Measurements from ENCODE around the gene TRPV2.

TRPV2 gene

DNA sequence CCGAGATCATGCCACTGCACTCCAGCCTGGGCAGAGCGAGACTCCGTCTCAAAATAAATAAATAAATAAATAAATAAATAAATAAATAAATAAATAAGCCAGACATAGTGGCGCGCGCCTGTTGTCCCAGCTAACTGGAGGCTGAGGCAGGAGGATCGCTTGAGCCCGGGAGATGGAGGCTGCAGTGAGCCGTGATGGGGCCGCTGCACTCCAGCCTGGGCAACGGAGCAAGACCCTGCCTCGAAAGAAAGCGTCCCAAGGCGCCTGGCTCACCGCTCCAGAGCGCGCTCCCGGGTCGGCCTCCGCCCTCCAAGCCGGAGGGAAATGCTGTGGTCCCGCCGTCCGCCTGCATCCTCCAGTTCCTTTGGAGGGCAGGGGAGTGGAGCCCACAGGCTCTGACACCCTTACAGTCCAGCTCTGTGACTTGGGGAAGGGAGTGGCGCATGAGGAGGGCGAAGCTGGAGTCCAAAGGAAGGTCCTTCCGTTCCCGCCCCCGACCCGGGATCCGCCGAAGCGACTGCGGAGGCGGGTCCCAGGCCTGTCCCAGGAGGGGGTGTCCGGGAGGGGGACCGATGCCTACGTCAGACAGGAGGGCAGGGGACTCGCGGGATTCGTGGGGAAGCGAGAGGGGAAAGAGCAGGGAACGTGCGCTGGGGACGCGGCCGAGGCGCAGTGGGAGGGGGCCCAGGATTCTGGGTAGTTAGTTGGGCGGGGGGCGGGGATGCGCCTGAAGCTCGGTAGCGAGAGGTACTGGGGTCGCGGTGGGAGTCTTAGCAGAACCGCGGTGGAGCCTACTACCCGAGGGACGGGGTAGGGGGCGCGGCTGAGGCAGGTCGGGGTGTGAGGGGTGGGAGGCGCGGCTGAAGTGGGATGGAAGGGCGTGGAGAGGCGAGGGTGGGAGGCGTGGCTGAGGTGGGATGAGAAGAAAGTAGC, 8.4 kb upstream of the TRPV2 start:
- Histone ChIP-seq H3K4me3 (peak overlapping the region; percentile 21 to 44 (median 41)), H3K27ac (peak overlapping the region in 12 of 21 experiments; percentile 7 to 80 (median 56))

DNA sequence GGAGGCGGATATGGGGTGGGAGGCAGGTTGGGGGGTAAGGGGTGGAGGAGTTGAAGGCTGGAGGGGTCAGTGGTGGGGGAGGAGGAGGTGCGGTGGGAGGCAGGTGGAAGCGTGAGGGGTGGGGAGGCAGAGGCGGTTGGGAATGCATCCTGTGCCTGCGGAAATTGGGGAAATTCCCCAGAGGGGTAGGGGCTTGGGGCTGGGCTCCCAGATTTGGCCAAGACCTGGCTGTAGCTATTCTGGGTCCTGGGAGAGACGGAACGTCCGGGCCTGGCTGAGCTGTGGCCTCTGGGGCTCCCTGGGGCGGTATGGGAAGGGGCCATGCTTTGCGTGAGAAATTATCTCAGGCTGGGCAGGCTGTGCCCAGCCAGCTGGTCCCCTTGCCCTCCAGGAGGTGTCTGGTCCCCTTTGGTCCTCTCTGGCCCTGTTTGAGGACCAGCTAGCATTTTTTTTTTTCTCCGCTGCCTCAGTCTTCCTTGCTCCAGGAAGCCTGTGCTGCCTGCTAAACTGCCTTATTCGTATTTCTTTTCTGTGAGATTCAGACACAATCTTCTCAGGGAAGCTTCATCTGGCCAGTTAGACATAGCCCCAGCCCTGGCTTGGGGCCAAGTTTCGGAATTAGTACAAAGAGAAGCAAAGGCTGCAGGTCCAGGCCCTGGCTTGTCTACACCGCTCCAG, 7.3 kb upstream of the TRPV2 start:
- peak overlapping the region in 14 of 21 experiments; percentile 10 to 75 (median 50) for H3K27ac ChIP-seq
- no peak overlapping the region for H3K4me3 ChIP-seq

DNA sequence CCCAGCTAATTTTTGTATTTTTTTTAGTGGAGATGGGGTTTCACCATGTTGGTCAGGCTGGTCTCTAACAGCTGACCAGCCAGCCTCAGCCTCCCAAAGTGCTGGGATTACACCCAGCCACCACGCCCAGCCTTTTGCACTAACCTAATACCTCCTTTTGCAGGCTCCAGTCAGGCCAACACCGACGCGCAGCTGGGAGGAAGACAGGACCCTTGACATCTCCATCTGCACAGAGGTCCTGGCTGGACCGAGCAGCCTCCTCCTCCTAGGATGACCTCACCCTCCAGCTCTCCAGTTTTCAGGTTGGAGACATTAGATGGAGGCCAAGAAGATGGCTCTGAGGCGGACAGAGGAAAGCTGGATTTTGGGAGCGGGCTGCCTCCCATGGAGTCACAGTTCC, 2.0 kb downstream of the TRPV2 start:
- H3K27ac ChIP-seq = peak overlapping the region in 15 of 21 experiments; percentile 1 to 98 (median 90)
- no peak overlapping the region for H3K4me3 ChIP-seq

DNA sequence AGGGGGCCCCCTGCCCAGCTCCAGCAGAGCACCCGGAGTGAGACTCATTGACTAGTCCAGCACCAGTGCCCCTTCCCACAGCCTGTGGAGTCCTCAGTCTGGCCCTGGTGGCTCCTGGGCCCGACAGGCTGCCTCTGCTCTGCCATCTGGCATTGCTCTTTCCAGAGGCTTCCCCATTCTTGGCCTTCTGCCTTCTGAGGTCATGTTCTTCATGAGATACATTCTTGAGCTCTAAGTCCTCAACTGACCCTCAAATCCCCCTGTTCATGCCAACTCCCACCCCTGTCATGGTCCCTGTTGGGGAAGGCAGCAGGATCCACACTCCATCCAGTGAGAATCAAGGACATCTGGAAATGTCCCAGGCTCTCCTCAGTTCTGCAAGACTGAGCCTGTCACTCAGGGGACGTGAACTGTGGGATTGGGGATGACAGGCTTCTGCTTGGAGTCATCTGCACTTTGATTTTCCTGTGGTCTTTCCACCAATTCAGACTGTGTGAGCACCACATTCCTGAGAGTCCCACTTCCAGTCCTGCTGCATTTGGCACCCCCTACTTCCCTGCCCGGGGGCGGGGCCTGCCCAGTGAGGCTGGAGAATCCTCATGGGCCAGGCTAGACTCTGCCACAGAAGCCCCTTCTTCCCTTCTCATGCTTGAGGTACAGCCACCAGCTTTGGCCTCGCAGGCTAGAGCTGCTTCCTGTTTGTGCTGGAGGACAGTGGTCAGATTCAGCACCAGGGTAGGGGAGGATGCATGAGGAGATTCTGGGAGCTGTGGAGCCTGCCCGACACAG, 2.7 kb downstream of the TRPV2 start:
- Histone ChIP-seq H3K27ac (peak overlapping the region in 20 of 21 experiments; percentile 28 to 97 (median 76)), H3K4me3 (no peak overlapping the region)

DNA sequence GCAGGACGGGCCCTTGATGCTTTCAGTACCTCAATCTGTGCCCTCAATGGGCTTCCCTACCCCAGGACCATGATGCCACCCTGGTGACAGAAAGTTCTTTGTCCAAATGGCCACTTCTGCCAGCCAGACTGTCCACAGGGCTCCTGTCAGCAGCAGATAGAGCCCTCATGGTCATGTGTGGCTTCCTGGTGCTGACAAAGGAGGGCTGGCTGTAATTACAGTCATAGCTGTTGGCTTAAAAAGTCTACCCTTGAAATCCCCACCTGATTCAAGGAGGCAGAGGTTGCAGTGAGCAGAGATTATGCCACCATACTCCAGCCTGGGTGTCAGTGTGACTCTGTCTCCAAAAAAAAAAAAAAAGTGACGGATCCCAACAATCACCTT, 3.3 kb downstream of the TRPV2 start:
- Histone ChIP-seq H3K4me3 (no peak overlapping the region), H3K27ac (peak overlapping the region in 20 of 21 experiments; percentile 28 to 97 (median 76))

DNA sequence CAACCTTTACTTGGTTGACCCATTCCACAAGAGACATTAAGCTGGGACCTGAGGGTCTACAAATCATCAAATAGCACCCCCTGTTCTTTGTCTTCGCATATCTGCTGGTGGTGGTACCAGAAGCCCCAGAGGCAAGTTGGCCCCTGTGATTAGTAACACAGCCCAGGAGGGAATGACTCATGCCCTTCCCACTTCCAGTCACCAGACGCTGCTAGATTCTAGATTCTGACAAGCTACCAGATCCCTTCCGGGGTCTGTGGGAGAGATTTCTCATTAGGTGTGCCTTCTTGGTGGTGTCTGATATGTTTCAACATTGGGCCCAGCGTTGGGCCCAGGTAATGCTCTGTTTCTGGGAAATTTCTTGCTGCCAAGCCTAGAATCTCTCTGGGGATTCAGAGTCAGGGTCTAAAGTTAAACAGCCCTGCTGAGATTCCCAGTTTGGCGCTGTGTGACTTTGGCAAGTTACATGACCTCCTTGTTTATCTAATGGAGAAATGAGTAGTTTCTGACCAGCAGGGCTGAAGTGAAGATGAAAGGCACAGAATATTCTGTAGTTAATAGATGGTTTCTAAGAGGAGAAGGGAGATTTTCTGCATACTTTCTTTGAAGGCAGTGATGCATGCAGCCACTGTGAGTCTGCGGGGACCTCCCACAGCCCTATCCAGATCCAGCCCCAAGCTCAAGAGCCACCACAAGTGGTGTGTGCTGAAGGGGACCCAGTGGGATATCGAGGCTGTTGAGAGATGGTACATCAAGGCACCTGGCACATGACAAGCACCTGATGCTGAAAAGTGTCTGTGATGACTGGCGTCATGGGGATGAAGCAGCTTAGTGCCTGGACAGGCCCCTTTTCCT, 3.9 kb downstream of the TRPV2 start:
- peak overlapping the region in 20 of 21 experiments; percentile 28 to 97 (median 78) for H3K27ac ChIP-seq

DNA sequence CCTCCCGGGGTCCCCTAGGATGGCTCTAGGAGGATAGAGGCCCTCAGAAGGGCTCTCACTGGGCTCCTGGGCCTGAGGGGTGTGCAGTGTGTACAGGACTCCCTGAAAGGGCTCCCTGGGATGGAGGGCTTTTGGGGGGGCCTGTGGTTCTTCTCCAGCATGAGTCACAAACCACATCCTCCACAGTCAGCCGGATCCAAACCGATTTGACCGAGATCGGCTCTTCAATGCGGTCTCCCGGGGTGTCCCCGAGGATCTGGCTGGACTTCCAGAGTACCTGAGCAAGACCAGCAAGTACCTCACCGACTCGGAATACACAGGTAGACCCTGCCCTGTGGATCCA, 4.5 kb downstream of the TRPV2 start:
- no peak overlapping the region for H3K4me3 ChIP-seq
- H3K27ac ChIP-seq = peak overlapping the region in 20 of 21 experiments; percentile 28 to 97 (median 76)

More for the DNA sequence above, 3.9 kb downstream of the TRPV2 start:
- H3K4me3 ChIP-seq = no peak overlapping the region

DNA sequence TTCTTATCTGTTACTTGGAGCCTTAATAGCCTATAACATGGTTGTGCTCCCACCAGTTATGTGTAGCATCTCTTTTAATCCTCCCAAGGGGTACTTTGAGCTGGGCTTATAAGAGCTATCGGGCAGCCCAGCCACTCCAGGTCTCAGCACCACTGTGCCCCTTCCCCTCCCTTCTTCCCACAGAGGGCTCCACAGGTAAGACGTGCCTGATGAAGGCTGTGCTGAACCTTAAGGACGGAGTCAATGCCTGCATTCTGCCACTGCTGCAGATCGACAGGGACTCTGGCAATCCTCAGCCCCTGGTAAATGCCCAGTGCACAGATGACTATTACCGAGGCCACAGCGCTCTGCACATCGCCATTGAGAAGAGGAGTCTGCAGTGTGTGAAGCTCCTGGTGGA, 7.0 kb downstream of the TRPV2 start:
- Histone ChIP-seq H3K4me3 (no peak overlapping the region), H3K27ac (no peak overlapping the region)

DNA sequence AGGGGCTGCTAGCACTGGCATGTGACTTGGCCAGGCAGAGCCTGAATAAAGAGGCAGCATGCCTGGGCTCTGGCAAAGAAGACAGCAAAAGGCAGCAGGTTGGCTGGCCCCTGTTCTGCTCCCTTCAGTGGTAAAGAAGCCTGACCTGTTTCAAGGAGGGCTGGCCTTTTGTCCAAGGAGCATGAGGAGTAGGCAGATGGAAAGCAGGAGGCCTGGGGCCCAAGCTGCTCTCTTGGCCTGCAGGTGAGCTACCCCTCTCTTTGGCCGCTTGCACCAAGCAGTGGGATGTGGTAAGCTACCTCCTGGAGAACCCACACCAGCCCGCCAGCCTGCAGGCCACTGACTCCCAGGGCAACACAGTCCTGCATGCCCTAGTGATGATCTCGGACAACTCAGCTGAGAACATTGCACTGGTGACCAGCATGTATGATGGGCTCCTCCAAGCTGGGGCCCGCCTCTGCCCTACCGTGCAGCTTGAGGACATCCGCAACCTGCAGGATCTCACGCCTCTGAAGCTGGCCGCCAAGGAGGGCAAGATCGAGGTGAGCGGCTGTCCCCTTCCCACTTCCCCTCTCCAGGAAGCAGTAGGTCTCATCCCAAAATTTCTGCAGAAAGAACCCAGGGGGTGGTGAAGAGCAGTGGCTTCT, 8.0 kb downstream of the TRPV2 start:
- H3K4me3 ChIP-seq = no peak overlapping the region
- no peak overlapping the region for H3K27ac ChIP-seq

DNA sequence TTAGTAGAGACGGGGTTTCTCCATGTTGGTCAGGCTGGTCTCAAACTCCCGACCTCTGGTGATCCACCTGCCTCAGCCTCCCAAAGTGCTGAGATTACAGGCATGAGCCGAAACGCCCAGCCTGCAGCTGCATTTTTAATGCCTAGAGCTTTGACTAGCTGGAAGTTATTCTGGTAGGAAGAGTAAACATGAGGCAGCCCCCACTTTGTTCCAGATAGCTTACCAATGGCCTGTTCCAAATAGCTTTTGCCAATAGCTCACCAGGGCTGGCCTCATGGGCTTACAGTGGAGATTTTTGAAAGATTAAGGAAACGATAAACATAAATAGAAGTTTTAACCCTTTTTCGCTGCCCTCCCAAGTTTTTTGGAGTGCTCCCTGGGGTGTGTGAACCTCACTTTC, 9.8 kb downstream of the TRPV2 start:
- Histone ChIP-seq H3K27ac (no peak overlapping the region), H3K4me3 (no peak overlapping the region)

DNA sequence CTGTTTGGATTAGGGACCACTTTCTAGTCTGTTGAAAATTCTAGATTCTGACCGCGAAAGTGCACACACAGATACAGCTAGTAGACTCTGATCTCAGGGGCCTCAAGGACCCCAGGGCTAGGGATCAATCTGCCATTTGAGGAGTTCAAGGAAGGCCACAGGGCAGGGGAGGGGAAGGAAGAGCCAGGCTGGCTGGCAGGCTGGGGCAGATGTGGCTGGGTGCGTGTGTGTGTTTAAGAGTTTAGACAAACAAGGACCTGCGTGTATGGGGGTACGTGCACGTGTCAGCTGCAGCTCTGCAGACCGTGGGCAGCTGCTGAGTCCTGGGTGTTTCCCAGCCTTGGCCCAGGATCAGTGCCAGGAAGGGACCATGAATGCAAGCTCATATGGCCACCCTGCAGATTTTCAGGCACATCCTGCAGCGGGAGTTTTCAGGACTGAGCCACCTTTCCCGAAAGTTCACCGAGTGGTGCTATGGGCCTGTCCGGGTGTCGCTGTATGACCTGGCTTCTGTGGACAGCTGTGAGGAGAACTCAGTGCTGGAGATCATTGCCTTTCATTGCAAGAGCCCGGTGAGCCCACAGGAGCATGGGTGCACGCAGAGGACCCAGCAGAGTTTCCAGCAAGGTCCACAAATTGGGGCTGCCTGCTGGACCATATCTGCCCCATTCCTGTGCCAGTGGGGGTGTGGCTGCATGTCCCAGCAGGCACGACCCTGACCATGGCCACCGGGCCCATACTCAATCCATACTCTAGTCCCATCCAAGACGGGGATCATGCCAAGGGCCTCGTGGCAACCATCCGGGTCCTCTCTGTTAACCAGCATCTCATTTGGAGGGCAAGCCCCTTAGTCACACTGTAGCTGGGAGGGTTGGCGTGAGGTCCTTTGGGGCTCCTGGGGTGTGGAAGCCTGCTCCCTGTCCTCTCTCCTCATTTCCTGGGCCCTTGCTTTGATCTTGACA, 10.6 kb downstream of the TRPV2 start:
- Histone ChIP-seq H3K27ac (no peak overlapping the region), H3K4me3 (no peak overlapping the region)

DNA sequence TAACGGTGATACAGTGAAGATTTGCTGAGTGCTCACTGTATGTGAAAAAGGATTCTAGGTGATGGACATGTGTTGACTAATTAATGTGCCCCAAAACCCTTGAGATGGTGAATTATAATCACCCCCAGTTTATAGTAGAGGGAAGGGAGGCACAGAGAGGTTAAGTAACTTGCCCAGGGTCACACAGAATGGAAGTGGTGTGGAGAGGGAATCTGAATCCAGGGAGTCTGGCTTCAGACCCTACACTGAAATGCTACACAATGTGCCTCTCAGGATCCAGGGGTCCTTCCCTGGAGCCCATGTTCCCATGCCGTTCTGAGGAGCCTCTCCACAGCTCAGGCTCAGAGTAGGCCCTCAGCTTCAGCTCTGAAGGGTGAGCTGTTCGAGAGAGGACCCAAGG, 11.6 kb downstream of the TRPV2 start:
- no peak overlapping the region for H3K27ac ChIP-seq
- no peak overlapping the region for H3K4me3 ChIP-seq

DNA sequence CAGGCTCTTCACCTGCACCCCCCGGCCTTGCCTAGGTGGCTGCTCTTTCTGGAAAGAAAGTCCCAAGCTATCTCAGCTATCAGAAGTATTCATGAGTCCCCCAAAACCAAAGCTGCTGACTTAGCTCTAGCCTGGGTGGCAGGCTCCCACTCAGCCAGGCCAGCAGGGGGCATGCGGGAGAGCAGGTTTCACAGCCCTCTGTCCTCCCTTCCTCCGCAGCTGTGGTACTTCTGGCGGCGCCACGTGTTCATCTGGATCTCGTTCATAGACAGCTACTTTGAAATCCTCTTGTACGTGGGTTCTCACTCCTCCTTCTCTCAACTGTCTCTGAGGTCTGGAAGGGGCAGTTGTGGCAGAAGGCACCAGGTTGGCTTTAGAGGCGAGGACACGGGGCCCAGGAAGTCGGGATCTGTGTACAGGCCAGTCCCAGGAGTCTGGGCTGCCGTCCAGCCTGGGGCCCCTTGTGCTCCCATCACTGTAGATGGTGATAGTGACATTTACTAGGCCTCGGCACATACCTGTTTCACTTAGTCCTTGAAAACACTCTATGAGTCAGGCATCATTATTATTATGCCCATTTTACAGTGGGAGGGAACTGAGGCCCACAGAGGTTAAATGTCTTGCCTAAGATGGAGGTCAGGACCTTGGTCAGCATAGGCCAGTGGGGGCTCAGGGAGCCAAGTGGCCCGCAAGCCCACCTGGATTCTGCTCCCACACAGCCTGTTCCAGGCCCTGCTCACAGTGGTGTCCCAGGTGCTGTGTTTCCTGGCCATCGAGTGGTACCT, 12.9 kb downstream of the TRPV2 start:
- H3K27ac ChIP-seq = peak overlapping the region in 6 of 21 experiments; percentile 8 to 55 (median 33)
- no peak overlapping the region for H3K4me3 ChIP-seq

DNA sequence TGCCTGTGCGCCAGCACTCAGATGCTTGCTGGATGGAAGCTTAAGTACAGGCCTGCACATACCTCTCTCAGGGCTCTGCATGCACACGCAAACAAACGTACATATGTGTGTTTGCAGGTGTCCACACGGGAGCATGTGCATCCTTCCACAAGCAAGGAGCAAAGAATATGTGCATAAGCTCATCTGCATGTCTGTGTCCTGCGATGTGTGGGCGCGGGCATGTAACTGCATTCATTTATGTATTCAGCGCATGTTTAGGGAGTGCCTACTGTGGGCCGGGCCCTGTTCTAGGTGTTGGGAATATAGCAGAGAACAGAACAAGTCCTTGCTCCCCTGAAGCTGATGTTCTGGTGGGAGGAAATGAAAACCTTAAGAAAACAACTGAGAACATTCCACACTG, 13.7 kb downstream of the TRPV2 start:
- Histone ChIP-seq H3K4me3 (no peak overlapping the region), H3K27ac (peak overlapping the region in 3 of 21 experiments; percentile 32 to 44 (median 34))

DNA sequence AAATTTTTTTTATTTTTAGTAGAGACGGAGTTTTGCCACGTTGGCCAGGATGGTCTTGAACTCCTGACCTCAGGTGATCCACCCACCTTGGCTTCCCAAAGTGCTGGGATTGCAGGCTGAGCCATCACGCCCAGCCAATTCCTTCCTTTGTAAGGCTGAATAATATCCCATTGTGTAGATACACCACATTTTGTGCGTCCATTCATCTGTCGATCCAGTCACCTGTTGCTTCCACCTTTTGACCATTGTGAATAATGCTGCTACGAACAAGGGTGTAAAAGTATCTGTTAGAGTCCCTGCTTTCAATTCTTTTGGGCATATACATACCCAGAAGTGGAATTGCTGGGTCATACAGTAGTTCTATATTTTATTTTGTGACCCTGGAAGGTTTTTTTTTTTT, 15.3 kb downstream of the TRPV2 start:
- Histone ChIP-seq H3K27ac (no peak overlapping the region), H3K4me3 (no peak overlapping the region)

DNA sequence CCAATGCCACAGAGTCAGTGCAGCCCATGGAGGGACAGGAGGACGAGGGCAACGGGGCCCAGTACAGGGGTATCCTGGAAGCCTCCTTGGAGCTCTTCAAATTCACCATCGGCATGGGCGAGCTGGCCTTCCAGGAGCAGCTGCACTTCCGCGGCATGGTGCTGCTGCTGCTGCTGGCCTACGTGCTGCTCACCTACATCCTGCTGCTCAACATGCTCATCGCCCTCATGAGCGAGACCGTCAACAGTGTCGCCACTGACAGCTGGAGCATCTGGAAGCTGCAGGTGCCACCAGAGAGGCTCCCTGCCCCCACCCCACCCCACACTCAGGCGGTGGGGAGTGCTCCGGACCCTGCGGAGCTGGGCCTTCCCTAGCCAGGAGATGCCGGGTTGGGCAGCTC, 16.6 kb downstream of the TRPV2 start:
- H3K4me3 ChIP-seq = no peak overlapping the region

DNA sequence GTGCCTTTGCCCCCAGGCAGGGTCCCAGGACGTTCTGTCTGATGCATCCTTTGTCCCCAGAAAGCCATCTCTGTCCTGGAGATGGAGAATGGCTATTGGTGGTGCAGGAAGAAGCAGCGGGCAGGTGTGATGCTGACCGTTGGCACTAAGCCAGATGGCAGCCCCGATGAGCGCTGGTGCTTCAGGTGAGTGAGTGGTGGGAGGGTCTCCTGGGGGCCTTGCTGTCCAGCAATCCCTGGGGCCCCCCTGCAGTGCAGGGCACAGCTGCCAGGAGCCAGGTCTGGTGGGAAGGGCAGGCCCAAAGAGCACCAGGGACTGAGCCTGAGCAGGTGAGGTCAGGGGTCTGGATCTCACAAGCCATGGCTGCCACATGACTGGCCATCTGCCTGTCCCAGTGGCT, 18.1 kb downstream of the TRPV2 start:
- Histone ChIP-seq H3K4me3 (no peak overlapping the region), H3K27ac (no peak overlapping the region)

More for the DNA sequence above, 16.6 kb downstream of the TRPV2 start:
- H3K27ac ChIP-seq = no peak overlapping the region
